ENCODE measurements around the gene STX18. TPM values are rescaled to one million over a fixed set of nuclear protein-coding genes. Genes with fewer than 3 reads are reported as not detected.
"Not testable (repeated sequence)": the region's sequence is repeated elsewhere in the genome, so short reads cannot be mapped to it uniquely, and the experiment has no call there.

STX18 gene
- total RNA-seq, 1 donor from 2014 or later, result 27.6 TPM

DNA sequence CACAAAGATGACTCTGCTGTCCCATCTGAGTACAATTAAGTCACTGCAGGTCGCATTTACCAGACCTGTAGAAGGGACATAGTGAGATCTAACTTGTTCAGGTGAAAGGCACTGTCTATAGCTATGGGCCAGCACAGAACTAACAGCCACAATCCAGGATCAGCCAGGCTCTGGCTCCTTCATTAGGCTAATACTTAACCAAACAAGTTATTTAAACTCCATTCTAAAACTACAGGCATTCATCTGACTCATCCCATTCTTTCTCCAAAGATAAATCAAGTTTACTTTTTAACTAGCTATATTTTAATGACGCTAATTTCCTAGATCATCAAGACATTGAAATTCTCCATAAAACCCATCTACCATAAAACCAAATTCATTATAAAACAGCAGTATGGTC is 62.5 kb downstream of the STX18 start:
- DNase-seq, result no peak

DNA sequence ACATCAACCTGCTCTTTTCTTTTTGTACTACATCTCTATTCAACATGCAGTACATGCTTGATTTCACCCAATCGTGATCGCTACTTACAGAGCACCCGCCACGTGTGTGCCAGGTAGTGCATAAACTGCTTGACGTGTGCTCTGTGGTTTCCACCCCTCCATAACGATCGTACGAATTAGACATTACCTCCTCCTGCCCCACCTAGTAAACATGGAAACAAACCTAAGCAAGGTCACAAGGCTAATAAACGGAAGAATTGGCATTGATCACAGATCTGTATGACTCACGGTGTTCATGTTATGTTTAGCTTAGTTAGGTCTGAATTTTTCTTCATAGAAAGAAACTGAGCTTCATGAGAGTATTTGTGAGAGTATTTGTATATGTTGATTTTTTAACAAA is 64.1 kb downstream of the STX18 start:
- DNase-seq, result no peak

DNA sequence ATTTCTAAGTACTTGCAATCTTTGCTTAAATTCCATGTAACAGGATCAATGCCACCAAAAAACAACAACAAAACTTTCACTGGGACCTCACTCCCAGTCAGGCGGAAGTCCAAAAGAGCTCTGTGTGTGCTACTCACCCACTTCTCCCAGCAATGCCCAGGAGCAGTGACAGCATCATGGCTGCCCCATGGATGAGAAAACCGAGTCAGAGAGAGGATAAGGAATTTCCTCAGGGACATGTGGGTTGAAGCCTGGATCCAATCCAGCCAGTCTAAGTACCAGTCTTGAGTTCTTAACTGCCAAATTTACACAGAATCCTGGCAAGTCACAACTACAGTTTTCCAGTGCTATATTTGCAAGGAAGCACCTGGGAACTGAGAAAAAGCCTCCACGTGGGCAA is 64.5 kb downstream of the STX18 start:
- DNase-seq, result no peak

DNA sequence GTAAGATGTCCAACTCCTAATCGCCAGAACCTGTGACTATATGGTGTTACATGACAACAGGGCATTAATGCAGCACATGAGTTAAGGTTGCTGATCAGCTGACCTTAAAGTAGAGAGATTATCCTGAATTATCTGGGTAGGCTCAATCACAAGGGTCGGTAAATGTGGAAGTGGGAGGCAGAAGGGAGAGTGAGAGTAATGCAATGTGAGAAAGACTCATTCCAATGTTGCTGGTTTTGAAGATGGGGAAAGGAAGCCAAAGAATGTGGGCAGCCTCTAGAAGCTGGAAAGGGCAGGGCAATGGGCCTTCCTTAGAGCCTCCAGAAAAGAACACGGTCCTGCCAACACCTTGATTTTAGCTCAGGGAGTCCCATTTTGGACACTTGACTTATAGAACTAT is 67.4 kb downstream of the STX18 start:
- no peak for DNase-seq

DNA sequence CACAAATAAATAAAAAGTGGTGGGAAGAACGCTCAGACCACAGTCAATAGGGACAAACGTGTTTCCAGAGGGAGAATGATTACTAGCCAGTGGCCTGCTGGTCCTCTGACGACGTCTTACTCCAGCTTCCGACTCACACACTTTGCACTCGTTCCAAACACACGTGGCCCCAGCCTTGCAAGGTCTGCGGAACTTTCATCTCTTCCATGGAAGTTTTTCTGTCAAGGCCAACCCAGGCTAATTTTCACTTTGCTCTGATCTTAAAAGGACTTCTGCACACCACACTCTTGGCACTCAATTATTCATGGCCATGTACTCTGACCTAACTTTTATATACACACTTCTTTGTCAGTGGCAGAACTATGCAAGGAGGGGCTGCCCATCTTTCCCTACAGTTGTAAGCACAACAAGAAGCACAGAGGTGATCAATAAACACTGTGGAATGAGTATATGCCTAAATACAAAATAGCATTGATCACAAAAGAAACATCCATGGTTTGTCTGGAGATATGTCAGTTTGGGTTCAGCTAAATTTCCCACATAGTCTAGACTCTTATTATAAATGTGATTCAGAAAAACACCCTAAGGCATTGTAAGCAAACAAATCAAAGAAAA is 69.4 kb downstream of the STX18 start:
- no peak for DNase-seq

DNA sequence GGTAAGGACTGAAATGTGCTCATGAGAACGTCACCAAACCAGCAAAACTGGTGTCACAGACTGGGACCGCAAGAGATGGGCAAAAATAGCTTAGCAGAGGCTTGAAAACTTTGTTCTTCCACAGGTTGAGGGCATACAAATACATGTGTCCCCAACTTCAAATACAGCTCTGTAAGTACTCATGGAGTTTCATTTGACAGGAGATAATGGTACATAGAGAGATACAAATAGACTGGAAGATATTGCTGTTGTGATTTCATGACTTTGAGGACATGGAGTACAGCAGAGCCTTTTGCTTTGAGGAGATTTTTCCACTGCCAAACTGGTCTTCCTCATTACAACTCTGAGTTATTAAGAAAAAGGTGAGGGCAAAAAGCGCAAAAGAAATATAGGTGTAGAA is 70.7 kb downstream of the STX18 start:
- DNase-seq, result no peak

DNA sequence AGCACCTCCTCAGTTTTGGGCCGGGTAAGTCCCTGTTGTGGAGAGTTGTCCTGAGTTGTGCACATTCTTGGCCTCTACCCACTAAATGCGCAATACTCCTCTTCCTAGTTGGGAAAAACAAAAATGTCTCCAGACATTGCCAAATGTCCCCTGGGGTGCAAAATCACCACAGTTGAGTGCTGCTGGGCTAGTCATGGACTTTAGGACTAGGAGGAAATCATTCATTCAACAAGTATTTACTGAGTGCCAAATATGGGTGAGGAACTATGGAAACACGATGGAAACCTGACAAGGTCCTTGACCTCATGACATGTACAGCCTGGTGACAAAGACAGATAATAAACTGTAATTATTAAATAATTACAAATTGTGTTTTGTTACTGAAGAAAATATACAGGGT is 71.6 kb downstream of the STX18 start:
- no peak for DNase-seq

DNA sequence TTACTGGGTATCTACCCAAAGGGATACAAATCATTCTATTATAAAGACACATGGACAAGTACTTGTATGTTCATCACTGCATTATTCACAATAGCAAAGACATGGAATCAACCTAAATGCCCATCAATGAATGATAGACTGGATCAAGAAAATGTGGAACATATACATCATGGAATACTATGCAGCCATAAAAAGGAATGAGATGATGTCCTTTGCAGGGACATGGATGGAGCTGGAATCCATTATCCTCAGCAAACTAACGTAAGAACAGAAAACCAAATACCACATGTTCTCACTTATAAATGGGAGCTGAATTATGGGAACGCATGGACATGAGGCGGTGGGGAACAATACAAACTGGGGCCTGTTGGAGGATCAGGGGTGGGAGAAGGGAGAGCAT is 76.6 kb downstream of the STX18 start:
- DNase-seq, result not testable (repeated sequence)

DNA sequence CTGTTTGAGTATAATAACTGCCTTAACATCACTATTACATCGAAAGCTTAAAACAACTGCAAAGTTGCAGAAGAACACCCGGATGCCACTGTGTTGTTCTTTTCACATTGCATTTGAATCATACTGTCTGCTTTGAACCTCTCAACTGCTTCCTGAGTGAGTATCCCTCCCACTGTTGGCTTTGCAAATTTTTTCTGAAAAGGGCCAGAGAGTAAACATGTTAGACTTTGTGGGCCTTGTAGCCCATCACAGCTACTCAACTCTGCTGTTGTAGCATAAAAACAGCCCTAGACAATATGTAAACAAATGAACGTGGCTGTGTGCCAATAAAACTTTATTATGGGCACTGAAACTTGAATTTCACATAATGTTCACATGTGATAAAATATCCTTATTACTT is 78.9 kb downstream of the STX18 start:
- no peak for DNase-seq

DNA sequence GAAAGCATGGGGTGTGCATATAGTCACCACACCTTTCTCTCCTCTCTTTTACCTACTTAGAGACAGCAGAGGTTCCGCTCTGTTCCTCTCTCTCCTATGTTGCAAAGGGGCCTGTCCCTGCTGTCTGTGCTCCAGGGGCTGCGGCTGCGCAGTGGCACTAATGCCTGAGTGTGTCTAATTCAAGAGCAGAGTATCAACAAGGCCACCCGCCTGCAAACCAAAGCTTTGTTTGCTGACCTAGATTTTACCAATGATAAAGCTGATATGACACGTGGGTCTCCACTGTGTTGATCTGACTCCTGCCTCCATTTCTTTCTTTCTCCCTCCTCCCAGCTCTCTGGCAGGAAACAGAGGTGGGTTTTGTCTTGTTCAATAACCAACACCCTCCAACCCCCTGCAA is 80.0 kb downstream of the STX18 start:
- no peak for DNase-seq

DNA sequence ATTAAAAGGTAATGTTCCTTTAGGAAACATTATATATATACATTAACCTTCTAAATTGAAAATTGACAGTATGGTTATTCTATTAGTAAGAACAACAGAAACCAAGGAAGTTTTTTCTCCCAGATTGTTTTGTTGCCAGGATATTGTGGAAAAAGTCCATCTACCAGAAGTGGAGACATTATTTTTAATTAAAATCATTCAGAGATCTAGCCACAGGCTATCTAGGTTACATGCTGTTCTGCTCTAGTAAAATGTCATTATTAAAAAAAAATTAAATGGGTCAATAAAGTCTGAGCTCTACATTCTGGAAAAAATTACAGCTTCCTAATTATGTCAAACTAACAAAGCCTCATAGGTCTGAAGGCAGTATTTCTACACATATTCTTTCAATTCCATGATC is 80.7 kb downstream of the STX18 start:
- DNase-seq, result no peak

DNA sequence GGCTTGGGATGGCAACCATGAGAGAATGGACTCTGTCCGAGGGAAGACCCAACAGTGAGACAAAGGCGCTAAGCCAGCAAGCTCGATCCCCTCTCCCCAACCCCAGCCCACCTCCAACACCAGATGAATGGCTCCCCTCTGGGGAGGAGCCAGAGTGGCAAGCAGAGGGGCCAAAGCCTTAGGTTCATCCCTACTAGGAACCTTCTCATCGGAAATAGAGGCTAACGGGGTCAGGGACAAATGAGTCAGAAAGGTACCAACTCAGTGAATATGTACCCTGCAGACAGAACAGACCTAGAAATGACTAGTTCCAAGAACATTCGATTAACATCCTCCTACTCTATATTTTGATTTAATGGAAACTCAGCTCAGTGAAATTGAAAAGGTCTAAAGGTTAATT is 81.1 kb downstream of the STX18 start:
- no peak for DNase-seq

DNA sequence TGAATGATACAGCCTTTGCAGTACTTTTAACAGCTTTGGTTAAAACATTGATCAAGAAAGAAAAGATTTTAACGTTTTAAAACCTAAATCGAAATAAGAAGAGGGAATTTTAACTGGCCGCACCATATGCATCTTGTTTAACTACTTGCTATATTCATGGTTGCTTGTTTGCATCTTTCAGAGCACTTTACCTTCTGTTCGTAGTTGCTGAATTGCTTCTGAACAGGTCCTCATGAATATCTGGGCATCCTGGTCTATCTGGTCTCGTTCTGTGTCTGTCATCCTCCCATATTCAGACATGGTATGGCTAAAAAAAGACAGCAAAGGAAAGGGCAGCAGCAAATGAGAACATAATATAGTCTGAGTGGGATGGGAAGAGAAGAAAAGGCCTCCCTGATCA is 82.7 kb downstream of the STX18 start:
- DNase-seq, result no peak

DNA sequence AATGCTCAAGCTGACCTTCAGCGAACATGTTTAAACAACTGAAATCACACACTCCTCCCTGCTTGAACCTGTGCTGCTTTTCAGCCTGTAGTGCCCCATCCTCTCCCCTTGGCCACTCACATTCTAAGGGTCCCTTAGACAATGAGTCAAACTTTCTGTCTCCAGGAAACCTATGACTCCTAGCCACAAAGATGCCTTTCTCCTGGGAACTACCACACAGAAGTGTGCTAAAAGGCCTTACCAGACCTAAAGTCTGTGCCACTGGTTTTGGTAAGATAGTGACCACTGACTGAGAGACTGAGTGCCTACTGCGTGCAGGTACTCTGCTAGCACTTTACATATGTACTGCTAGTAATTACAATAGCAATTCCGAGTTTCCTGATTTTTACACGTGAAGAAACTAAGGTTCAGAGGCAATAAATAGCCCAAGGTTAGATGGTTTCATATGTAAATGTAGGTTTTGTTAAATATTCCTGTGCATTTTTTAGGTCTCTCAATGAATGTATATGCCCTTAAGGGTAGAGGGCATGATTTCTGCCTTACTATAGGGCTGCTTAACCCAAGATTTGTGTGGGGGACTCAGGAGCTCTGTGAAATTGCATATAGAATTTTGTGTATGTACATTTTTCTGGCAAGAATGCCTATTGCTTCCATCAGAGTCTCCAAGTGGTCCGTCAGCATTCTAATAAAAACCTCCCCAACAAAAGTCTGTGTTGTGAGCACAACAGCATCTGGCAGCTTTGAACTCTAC is 83.9 kb downstream of the STX18 start:
- DNase-seq, result no peak

DNA sequence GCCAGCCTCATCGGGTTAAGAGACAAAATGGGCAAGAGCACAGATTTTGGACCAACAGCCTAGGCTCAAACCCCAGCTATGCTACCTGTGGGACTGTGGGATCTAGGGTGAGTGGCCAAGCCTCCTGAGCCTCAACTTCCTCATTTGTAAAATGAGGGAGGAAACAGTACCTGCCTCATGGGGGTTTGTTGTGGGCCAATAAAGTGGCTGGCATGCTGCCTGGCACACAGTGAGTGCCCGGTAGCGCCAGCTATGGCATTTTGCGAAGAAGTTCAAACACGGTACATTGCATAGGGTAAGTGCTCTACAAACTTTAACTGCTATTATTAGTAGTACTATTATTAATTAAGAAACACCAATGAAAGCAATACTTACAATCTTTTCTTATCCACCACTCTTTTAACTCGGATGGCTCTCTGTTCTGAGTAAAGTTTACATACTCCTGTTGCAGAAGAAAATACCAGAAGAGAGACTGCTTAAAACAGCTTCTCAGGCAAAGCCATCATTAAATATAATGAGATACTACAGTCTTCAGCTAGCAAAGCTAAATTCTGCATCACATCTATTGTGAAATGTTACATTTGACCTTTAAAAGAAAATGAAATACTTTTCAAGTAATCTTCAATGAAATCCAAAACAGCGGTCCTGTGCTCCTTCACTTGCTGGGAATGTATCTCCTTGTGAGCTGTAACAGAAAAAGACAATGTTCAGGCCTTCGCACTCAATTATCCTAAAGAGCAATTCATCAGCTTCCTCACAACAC is 84.9 kb downstream of the STX18 start:
- no peak for DNase-seq

DNA sequence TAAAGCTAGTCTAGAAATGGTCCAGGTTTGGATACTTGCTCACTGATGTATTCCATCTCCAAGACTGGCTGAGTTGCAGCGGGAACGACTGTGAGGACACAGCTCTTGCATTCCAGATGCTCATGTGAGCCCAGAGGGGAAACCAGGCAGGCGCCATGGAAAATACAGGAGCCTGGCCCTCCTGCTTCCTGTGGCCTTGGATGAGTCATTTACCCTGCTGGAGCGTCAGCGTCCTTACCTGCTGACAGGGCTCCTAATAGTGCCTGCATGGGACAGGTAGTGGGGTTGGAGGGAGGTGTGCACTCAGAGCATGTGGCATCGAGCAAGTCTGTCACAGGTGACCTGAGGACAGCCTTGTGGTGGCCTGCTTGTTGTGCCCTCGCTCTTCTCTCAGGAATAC is 85.5 kb downstream of the STX18 start:
- DNase-seq, result no peak

DNA sequence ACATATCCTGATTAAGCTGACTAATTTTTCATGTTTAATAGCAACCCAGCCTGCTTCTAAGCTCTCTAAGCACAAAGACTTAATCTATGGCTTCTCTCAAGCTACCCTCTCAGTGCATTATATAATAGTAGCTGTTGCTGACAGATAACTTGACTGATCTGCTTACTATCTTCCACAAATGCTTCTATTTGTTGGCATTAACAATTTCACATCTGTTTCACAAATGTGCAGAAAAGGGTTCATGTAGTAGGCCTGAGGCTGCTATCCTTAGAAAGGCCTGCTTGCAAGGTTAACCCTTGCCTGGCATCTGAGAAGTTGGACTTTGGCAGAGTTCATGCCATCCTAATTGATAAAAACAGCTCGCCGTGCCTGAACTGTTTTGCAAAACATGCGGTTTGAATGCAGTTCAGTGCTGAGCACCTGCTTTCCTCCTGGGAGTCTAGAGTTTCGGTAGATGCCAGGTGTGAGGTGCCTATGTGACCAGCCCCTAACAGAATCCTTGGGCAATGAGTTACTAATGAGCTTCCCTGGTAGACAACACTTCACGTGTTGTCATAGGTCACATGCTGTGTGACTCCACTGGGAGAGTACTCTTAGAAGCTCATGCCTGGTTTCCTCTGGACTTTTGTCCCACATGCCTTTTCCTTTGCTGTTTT is 86.5 kb downstream of the STX18 start:
- peak; percentile 67 for DNase-seq

DNA sequence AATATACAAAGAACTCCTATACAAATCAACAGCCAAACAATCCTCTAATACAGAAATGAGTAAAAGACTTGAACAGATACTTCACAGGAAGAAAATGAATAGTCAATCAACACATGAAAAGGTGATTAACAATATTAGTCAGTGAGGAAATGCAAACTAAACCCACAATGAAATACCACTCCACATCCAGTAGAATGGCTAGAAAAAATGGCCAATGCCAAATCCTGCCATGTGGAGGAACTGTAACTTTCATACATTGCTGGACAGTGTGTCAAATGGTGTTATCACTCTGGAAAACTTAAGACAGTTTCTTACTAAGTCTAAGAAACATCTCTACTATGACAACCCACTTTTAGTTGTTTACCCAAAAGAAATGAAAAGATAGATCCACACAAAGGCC is 95.4 kb downstream of the STX18 start:
- no peak for DNase-seq

DNA sequence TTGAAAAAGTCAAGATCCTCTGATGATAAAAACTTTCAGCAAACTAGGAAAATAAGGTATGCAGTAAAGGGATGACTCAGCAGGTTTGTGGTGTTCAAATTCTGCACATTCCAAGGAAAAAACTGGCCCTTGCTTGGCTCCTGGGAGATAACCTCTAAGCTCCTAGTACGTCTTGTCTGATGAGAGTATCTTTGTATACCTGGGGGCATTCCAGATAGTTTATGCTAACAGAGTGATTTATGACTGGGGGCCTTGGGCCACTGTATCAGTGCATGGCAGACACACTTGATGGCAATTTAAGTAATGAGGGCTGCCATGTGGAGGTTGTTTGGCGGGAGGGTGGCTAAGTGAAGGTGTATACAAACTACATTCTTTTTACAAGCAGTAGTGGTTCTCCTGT is 98.0 kb downstream of the STX18 start:
- no peak for DNase-seq

DNA sequence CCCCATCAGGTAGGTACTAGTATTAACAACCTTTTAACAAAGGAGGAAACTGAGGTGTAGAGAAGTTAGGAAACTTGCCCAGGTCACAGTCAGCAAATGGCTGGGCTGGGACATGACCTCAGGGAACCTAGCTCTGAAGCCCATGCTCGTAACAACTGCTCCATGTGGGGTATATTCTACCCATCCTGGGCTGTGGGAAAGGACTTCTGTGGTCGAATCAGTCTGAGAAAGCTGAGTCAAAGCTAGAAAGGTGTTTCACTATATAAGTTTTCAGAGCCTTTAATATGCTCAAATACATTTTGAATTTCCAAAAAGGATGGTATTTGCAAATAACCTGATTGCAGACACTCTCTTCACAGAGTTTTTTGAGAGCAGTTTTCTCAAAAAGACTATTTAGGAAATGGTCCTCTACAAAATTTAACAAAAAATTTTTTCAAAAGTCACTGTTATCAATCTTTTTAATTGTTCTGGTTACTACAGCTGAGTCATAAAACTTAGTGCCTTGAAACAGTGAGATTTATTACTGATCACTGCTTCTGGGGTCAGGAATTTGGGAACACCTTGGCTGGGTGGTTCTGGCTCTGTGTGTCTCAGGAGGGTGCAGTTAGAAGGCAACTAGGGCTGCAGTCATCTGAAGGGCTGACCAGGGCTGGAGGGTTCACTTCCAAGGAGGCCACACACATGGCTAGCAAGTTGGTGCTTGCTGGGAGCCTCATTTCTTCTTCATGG is 101.4 kb downstream of the STX18 start:
- DNase-seq, result no peak

DNA sequence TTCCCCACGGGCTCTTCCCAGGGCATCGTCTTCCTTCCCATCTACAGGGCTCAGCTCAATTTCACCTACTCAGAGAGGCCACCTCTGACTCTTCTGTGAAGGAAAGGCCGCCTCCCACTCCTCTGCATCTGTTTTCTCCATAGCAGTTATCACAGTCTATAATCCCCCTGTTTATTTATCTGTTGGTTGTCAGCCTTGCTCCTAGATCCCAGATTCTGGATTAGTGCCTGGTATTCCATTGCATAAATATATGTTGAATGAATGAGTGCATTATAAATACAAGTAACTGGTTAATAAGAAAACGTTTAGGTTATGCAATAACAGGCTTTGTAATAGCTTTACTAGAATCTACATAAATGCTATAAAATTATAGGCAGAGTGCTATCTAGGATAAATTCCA is 102.1 kb downstream of the STX18 start:
- no peak for DNase-seq

DNA sequence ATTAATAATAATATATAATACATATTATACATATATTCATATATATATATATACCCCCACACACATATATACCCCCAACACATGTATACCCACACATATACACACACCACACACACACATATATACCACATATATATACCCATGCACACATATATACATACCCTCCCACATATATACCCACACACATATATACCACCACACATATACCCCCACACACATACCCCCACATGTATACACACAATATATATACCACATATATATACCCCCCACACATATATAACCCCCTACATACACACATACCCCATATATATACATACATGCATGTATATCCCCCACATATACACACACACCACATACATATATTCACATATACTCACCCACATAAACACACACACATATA is 103.0 kb downstream of the STX18 start:
- DNase-seq, result no peak
